Head of caudate nucleus (tissue), 42 donors: ENCODE measurements around the gene CDKN2AIP.
"Not testable (repeated sequence)": the region's sequence is repeated elsewhere in the genome, so short reads cannot be mapped to it uniquely, and the experiment has no call there.

ENCODE experiments used
- DNase-seq, 42 donors: peaks; one replicate each; pipeline versions ENCODE4 v3.0.0 to v3.0.0-alpha.2; 2020 to 2021; ENCODE audit warnings: mixed read lengths in 7 of 42
- intact Hi-C: fragments of 100-400 bp; cut with DNase I; formaldehyde crosslinking; loops from one replicate; pipeline ENCODE4 v1.15.0; 2022

CDKN2AIP gene

GRCh38 chr4:183438458-183439113, 5.8 kb upstream of the CDKN2AIP start:
- intact Hi-C loops, result no loop called here
- DNase-seq, result peak in 1 of 42 donors; percentile 12

DNA sequence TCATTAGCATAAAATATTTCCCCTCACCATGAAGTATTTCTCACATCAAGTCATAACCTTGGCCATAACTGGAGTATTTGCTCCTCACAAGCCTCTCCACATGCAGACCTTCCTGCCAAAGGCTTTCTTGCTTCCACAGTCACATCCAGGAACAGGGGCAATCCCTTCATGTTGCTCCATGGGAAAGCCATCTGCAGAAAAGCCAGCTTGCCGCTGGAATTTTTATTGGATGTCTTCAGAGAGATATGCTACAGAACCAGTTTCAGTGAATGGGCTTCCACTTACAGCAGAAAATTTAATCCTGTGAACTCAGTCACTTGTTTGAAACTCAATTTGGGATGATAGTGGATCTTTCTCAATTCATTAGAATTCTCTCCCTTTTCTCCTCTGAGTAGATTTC, 3.2 kb upstream of the CDKN2AIP start:
- intact Hi-C loops, result no loop called here
- DNase-seq, result peak in 1 of 42 donors; percentile 9

- intact Hi-C loops, result loop anchor here (2.0 kb wide), 1 partner anchor 61 kb away; the partner anchor contains the start of gene ING2
- peak in 18 of 42 donors; percentile 20 to 76 (median 47) for DNase-seq
Observed at GRCh38 chr4:183443655-183444213, 702 bp upstream of the CDKN2AIP start.

- intact Hi-C loops, result loop anchor here (2.0 kb wide), 1 partner anchor 60 kb away; the partner anchor contains the start of gene ING2
- DNase-seq, result peak in 12 of 42 donors; percentile 2 to 63 (median 34)
Observed at GRCh38 chr4:183445097-183445428, 627 bp downstream of the CDKN2AIP start.

DNA sequence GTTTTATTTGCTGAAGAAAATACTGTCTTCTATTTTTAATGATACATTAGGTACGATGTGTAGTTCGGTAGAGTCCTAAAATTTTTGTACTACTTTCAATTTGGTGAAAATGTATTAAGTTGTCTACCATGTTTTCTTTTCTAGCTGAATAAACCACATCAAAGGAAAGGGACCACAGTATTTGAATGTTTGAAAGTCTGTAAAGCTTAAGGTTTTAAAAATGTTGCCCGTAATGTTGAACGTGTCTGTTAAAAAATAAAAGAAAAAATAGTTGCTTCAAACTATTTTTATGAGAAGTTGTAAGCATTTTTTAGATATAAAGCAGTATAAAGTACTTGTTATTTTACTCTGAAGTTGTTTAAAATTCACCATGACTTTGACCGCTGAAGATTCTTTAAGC, 3.2 kb downstream of the CDKN2AIP start:
- intact Hi-C loops, result no loop called here
- no peak for DNase-seq

DNA sequence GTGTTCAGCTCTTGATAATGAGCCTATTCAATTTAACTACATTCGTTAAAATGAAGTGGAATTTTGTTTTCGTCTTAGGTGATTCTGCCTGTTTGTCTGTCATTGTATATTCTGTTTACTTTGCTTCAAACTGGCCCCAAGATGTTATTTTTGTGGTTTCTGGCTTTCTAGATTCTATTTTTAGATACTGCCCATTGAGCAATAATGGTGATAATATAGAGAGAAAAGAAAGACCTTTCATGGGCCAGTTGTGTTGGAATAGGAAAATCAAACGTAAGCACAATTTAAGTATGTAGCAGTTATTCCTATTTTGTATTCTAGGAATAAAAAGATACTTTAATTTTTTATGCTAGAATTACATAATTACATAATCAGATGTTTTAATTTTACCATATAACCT, 4.0 kb downstream of the CDKN2AIP start:
- intact Hi-C loops, result no loop called here
- DNase-seq, result no peak

GRCh38 chr4:183449193-183449882, 4.9 kb downstream of the CDKN2AIP start:
- DNase-seq, result no peak
- intact Hi-C loops, result no loop called here

- no peak for DNase-seq
- intact Hi-C loops, result no loop called here
Observed at GRCh38 chr4:183450108-183450507, 5.7 kb downstream of the CDKN2AIP start.

- no peak for DNase-seq
- intact Hi-C loops, result no loop called here
Observed at GRCh38 chr4:183455431-183456195, 11.2 kb downstream of the CDKN2AIP start.

GRCh38 chr4:183458005-183458404, 13.6 kb downstream of the CDKN2AIP start:
- intact Hi-C loops, result no loop called here
- DNase-seq, result no peak

- DNase-seq, intact Hi-C loops: not testable (repeated sequence)
Observed at GRCh38 chr4:183463903-183464619, 19.6 kb downstream of the CDKN2AIP start.

- DNase-seq, result peak in 1 of 42 donors; percentile 45
- intact Hi-C loops, result not testable (repeated sequence)
Observed at GRCh38 chr4:183465879-183466278, 21.4 kb downstream of the CDKN2AIP start.

- intact Hi-C loops, result no loop called here
- DNase-seq, result no peak
Observed at GRCh38 chr4:183467246-183467645, 22.8 kb downstream of the CDKN2AIP start.

GRCh38 chr4:183468210-183469095, 24.0 kb downstream of the CDKN2AIP start:
- intact Hi-C loops, result no loop called here
- no peak for DNase-seq

DNA sequence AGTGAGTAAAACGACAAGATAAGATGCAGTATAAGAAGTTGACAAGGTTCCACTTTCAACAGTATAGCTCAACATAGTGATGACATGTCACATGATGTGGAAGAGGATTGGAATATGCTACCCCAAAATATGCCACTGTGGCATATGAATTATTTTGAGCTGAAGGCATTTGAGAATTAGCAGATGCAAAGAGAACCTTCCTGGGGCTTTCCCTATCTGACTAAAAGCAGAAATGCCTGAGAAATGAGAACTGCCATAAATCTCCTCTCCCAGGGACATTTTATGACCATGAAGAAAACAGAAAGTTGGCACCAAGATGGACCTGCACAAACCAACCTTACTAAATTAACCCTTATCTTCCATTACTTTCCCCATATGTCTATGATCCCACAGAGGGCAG, 24.8 kb downstream of the CDKN2AIP start:
- no peak for DNase-seq
- intact Hi-C loops, result no loop called here

DNA sequence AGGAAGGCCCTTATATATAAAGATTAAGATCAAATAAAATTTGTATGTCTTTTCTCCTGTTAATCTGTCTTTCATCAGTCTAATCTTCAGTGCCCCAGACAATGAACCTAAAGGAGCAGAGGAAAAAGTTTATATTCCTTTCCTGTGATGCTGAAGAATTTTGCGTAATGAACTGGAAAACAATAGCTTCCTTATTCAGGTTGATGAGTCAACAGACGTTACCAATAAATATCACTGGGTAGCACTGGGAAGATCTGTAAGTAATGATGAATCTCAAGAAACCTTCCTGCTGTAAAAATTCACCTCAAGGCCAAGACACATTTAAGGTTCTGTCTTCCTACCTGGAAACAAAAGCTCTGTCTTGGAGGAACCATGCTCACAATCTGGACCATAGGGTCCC, 25.5 kb downstream of the CDKN2AIP start:
- DNase-seq, result no peak
- intact Hi-C loops, result no loop called here

GRCh38 chr4:183470821-183471220, 26.4 kb downstream of the CDKN2AIP start:
- intact Hi-C loops, result no loop called here
- no peak for DNase-seq
